WERI-Rb-1 (cell line): ENCODE measurements around the gene ASZ1.

ENCODE experiments used
- DNase-seq: peaks from one replicate; pipeline ENCODE4 v3.0.0-alpha.2; 2020
- H3K27ac ChIP-seq: fragments of 250-450 bp; sonication (Bioruptor Pico); 2 replicates; pipeline ENCODE4 v1.5.1; 2020; ENCODE audit warnings: mild to moderate bottlenecking, moderate library complexity
- H3K27me3 ChIP-seq: fragments of 250-450 bp; sonication (Bioruptor Pico); 2 replicates; pipeline ENCODE4 v1.5.1; 2021; ENCODE audit warnings: mild to moderate bottlenecking, low read depth, moderate library complexity; ENCODE audit not compliant: insufficient read depth, severe bottlenecking
- H3K36me3 ChIP-seq: fragments of 250-450 bp; sonication (Bioruptor Pico); 2 replicates; pipeline ENCODE4 v1.5.1; 2020; ENCODE audit warnings: mild to moderate bottlenecking, moderate library complexity
- H3K4me3 ChIP-seq: 2 replicates; pipeline ENCODE4 v1.5.1; 2011; ENCODE audit warnings: low read depth, mild to moderate bottlenecking, control low read depth, low read length
- H3K9me3 ChIP-seq: fragments of 250-450 bp; sonication (Bioruptor Pico); 2 replicates; pipeline ENCODE4 v1.5.1; 2021; ENCODE audit warnings: mild to moderate bottlenecking, moderate library complexity; ENCODE audit not compliant: severe bottlenecking
- CTCF ChIP-seq: IDR thresholded peaks from 2 replicates; pipeline ENCODE4 v1.5.1; 2011; ENCODE audit warnings: low read depth, mild to moderate bottlenecking, control low read depth, inconsistent platforms, low read length

The ASZ1 gene

GRCh38 chr7:117320523-117320922, 106.8 kb downstream of the ASZ1 start:
- DNase-seq, result no peak
- no peak for TF ChIP-seq CTCF
- no peak overlapping the region for H3K27ac ChIP-seq
- peaks cover 3% of the 10 kb centered on the region for H3K9me3 ChIP-seq
- H3K27me3 ChIP-seq, result peaks cover 88% of the 10 kb centered on the region
- H3K36me3 ChIP-seq, result no peaks in the 10 kb centered on the region
- H3K4me3 ChIP-seq, result no peak overlapping the region

DNA sequence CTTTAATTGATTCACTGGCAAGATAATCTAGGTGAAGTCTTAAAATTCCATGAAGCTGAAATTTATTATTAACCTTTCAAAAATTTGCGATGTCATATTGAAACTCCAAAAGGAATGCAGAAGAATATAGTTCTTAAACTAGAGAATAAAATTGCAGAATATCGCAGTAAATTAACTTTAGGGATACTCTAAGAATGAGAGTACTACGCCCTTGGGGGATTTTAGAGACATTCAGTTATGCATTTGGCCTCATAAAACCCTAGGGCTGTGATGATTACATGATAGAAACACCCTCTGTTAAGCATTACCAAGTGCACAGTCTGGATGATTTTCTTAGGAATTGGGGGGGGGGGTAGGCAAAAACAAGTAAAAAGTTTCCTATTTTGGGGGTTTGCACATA, 108.1 kb downstream of the ASZ1 start:
- no peak for TF ChIP-seq CTCF
- H3K4me3 ChIP-seq, result no peak overlapping the region

GRCh38 chr7:117313582-117313981, 113.7 kb downstream of the ASZ1 start:
- TF ChIP-seq CTCF, result no peak
- DNase-seq, result no peak
- Histone ChIP-seq H3K27me3 (peaks cover 63% of the 10 kb centered on the region), H3K4me3 (no peak overlapping the region), H3K27ac (no peak overlapping the region), H3K36me3 (no peaks in the 10 kb centered on the region), H3K9me3 (no peaks in the 10 kb centered on the region)

More for the DNA sequence above, 108.1 kb downstream of the ASZ1 start:
- no peak for DNase-seq
- Histone ChIP-seq H3K27me3 (peaks cover 88% of the 10 kb centered on the region), H3K9me3 (peaks cover 3% of the 10 kb centered on the region), H3K27ac (no peak overlapping the region), H3K36me3 (no peaks in the 10 kb centered on the region)
